Endothelial cell (in vitro differentiated cells): ENCODE data around the gene BLOC1S6. TPM values are rescaled to one million over a fixed set of nuclear protein-coding genes. Genes with fewer than 3 reads are reported as not detected.

Experiments
- DNase-seq: peaks from one replicate; pipeline ENCODE4 v3.0.0; 2021; ENCODE audit warnings: low spot score
- H3K27ac Mint-ChIP-seq: one replicate; pipeline ENCODE4 v1.8.0; 2021; ENCODE audit warnings: mixed read lengths, inconsistent platforms; ENCODE audit not compliant: unreplicated experiment
- H3K27me3 Mint-ChIP-seq: one replicate; pipeline ENCODE4 v1.8.0; 2021; ENCODE audit warnings: mild to moderate bottlenecking, moderate library complexity, mixed read lengths, inconsistent platforms; ENCODE audit not compliant: unreplicated experiment
- H3K36me3 Mint-ChIP-seq: one replicate; pipeline ENCODE4 v1.8.0; 2021; ENCODE audit warnings: mild to moderate bottlenecking, low read depth, mixed read lengths, inconsistent platforms; ENCODE audit not compliant: unreplicated experiment
- H3K4me1 Mint-ChIP-seq: one replicate; pipeline ENCODE4 v1.8.0; 2021; ENCODE audit warnings: mild to moderate bottlenecking, mixed read lengths, inconsistent platforms; ENCODE audit not compliant: unreplicated experiment
- H3K4me3 Mint-ChIP-seq: one replicate; pipeline ENCODE4 v1.8.0; 2021; ENCODE audit warnings: mild to moderate bottlenecking, mixed read lengths, inconsistent platforms; ENCODE audit not compliant: unreplicated experiment
- H3K9me3 Mint-ChIP-seq: one replicate; pipeline ENCODE4 v1.8.0; 2021; ENCODE audit warnings: mixed read lengths, inconsistent platforms; ENCODE audit not compliant: unreplicated experiment
- CTCF ChIP-seq: fragments of 200-600 bp; sonication (generic); IDR thresholded peaks from one replicate; pipeline ENCODE4 v1.5.0; 2021; ENCODE audit warnings: antibody characterized with exemption; ENCODE audit not compliant: unreplicated experiment
- total RNA-seq: library from RNA; stranded (reverse); fragmentation: NEBNext Ultra II Directional; extraction: Animal tissue kit (Norgen Biotek cat#: 25700); gene quantifications from one replicate; pipeline ENCODE4 v1.2.1, GENCODE V29; 2021; ENCODE audit not compliant: unreplicated experiment

BLOC1S6 gene
- total RNA-seq, 1 donor from 2014 or later: 30.1 TPM

- no peaks in the 10 kb centered on the region for H3K36me3 Mint-ChIP-seq
- DNase-seq: no peak
- peaks cover 4% of the 10 kb centered on the region for H3K27me3 Mint-ChIP-seq
- no peak for TF ChIP-seq CTCF
- H3K27ac Mint-ChIP-seq: no peak overlapping the region
- H3K9me3 Mint-ChIP-seq: no peaks in the 10 kb centered on the region
- no peak overlapping the region for H3K4me3 Mint-ChIP-seq
- no peaks in the 10 kb centered on the region for H3K4me1 Mint-ChIP-seq
These were observed 42.7 kb upstream of the BLOC1S6 start for GRCh38 chr15:45544266-45545023.

- Mint-ChIP-seq H3K4me1 (no peaks in the 10 kb centered on the region), H3K9me3 (no peaks in the 10 kb centered on the region), H3K36me3 (no peaks in the 10 kb centered on the region), H3K4me3 (no peak overlapping the region), H3K27me3 (no peaks in the 10 kb centered on the region), H3K27ac (no peak overlapping the region)
- TF ChIP-seq CTCF: no peak
- no peak for DNase-seq
These were observed 40.4 kb upstream of the BLOC1S6 start for GRCh38 chr15:45546789-45547188.

GRCh38 chr15:45548753-45549520 is 38.2 kb upstream of the BLOC1S6 start:
- Mint-ChIP-seq H3K9me3 (no peaks in the 10 kb centered on the region), H3K4me1 (no peaks in the 10 kb centered on the region), H3K36me3 (no peaks in the 10 kb centered on the region), H3K27me3 (no peaks in the 10 kb centered on the region), H3K27ac (no peak overlapping the region), H3K4me3 (no peak overlapping the region)
- TF ChIP-seq CTCF: no peak
- no peak for DNase-seq

GRCh38 chr15:45549541-45550220 is 37.5 kb upstream of the BLOC1S6 start:
- Mint-ChIP-seq H3K27me3 (no peaks in the 10 kb centered on the region), H3K36me3 (no peaks in the 10 kb centered on the region), H3K9me3 (no peaks in the 10 kb centered on the region), H3K4me1 (no peaks in the 10 kb centered on the region), H3K4me3 (no peak overlapping the region), H3K27ac (no peak overlapping the region)
- TF ChIP-seq CTCF: no peak
- no peak for DNase-seq
